Activated effector memory CD4-positive, alpha-beta T cell treated with Interleukin-2 at 50 U/mL for 16 hours (primary cell): ENCODE data around the gene RNF8.
"Not testable (repeated sequence)": the region's sequence is repeated elsewhere in the genome, so short reads cannot be mapped to it uniquely, and the experiment has no call there.

Experiments
- DNase-seq: peaks from one replicate; pipeline ENCODE4 v3.0.0-alpha.2; 2020

The RNF8 gene

GRCh38 chr6:37321516-37322415 lies 32.0 kb upstream of the RNF8 start:
- DNase-seq = no peak

DNA sequence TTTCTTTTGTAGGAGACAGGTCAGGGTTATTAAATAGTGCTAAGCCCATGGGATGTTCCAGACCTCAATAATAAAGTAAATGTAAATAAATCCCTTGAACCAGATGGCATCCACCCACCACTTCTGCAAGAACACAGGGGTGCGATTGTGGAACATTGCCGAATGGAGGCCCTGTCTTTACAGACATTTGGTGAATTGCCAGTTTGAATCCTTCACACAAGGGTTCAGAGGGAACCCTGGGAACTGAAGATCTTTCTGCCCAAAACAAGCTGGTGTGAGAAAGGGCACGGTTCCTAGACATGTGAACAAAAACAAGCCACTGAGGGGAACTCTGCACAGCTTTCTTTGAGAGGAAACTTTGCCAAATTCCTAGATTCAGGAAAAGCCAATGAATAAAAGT lies 30.2 kb upstream of the RNF8 start:
- no peak for DNase-seq

DNA sequence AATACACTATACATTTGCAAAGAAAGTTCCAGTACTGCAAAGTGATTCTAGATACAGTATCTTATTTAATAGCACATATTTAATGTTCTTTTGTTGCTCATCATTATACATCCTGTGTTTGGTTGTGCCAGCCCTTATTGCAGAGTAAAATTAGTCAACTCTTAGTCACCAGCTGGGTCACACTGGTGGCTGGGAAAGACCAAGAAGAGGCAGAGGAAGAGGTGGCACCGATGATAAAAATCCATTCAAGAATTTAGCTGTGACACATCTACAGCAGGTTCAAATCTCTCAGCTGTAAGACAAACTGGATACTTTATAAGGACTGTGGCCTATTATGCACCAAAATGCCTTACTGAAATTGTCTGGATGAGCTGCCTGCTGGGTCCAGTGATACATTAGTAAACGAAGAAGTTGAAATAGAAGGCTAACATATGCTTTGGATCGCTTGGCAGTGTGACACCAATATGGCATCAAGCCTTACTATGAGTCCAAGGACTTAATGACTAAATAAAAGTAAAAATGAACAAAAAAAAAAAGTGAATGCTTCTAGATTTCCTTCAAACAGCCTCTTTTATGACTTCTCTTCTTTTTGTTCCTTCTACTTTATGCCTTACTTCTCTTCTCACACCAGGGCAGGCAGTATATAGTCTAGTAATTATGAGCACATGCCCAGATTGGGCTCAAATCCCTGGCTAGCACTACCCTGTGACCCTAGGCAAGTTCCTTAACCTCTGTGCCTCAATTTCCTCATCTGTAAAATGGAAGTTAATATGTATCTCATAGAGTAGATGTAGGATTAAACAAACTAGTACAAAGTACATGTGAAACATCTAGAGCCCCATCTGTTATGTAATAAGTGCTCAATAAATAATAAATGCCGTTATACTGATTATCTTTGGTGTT lies 29.4 kb upstream of the RNF8 start:
- DNase-seq = no peak

GRCh38 chr6:37330345-37330744 lies 23.4 kb upstream of the RNF8 start:
- not testable (repeated sequence) for DNase-seq

DNA sequence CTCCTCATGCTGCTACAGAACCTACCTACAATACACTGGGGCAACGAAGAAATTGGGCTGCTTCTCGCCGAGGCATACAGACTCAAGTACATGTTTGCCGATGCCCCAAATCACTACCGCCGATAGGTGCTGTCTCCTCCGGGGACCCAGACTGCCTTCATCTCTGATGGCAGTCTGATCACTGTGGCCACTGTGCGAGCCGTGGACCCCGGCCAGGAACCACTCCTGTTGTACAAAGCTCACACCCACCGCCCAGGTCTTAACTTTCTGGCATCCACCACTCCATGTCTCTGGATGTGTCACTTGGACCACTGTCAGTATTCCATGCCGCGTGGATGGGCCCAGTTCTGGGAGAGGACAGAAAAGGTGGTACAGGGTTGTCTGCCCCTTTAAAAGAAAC lies 22.7 kb upstream of the RNF8 start:
- DNase-seq = no peak

GRCh38 chr6:37332894-37333293 lies 20.9 kb upstream of the RNF8 start:
- DNase-seq = no peak

DNA sequence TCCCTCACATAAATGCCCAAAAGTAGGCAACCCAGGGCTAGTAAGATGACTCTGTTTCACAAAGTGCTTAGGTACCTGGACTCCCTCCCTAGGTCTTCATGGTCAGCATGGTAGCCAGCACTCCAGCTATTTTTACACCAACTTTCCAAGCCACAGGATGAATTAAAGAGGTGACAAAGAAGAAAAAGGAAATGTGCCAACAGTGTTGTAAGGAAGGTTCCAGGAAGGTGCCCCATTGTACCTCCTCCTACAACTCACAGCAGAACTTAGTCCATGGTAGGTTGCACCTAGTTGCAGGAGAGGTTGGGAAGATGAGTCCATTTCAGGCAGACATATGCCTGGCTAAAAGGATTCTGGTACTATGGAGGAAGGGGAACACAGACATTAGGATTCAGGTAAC lies 19.7 kb upstream of the RNF8 start:
- no peak for DNase-seq

DNA sequence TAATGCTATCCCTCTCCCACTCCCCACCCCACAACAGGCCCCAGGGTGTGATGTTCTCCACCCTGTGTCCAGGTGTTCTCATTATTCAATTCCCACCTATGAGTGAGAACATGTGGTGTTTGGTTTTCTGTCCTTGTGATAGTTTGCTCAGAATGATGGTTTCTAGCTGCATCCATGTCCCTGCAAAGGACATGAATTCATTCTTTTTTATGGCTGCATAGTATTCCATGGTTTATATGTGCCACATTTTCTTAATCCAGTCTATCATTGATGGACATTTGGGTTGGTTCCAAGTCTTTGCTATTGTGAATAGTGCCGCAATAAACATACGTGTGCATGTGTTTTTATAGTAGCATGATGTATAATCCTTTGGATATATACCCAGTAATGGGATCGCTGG lies 15.5 kb upstream of the RNF8 start:
- DNase-seq = not testable (repeated sequence)

DNA sequence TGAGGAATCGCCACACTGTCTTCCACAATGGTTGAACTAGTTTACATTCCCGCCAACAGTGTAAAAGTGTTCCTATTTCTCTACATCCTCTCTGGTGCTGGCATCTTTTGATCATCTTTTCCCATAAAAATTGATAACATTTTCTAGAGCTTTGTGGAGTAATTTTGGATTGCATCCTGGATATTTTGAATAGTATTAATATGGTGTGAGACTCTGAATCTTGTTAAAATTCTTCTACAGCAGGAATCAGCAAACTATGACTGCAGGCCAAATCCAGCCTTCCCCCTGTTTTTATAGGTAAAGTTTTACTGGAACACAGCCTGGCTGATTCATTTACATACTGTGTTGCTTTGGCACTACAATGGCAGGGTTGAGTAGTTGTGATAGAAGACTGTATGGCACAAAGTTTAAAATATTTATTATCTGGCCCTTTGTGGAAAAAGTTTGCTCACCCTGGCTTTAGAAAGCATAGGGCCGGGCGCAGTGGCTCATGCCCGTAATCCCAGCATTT lies 15.0 kb upstream of the RNF8 start:
- no peak for DNase-seq

DNA sequence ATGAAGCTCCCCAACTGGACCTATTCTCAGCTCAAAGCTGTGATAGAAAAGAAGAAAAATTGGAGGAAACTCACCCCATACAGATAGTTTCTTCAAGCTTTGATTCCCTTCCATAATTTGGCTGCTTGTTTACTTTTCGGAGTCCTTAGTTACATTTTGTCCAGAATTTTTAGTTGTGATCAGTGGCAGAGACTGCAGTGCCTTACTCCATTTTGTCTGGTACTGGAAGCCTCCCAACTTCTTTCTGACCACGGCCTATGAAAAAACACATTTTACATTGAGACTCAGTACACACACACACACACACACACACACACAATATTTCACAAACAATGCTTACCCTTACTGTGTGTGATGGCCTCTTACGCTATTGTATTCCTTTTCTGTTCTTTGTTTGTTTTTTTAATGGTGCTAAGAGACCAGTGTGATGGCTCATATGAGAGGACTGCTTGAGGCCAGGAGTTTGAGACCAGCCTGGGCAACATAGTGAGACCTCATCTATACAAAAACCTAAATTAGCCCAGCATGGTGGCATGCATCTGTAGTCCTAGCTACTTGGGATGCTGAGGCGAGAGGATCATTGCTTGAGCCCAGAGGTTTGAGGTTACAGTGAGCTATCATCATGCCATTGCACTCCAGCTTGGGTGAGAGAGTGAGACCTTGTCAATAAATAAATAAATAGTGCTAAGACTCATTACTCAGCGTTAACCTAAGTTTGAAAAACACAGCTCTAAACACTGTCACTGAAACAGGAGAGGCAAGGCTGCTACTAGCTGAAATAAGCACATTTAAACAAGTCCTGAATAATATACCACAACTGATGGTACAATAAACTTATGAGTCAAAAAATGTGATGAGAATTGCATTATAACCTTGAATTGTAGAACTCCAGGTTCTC lies 13.8 kb upstream of the RNF8 start:
- no peak for DNase-seq

- DNase-seq = no peak
These were observed 13.2 kb upstream of the RNF8 start for GRCh38 chr6:37340639-37340943.

- no peak for DNase-seq
These were observed 10.5 kb upstream of the RNF8 start for GRCh38 chr6:37343248-37343647.

GRCh38 chr6:37344308-37344707 lies 9.5 kb upstream of the RNF8 start:
- DNase-seq = no peak

DNA sequence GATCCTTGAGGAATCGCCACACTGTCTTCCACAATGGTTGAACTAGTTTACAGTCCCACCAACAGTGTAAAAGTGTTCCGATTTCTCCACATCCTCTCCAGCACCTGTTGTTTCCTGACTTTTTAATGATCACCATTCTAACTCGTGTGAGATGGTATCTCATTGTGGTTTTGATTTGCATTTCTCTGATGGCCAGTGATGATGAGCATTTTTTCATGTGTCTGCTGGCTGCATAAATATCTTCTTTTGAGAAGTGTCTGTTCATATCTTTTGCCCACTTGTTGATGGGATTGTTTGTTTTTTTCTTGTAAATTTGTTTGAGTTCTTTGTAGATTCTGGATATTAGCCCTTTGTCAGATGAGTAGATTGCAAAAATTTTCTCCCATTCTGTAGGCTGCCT lies 8.0 kb upstream of the RNF8 start:
- not testable (repeated sequence) for DNase-seq

GRCh38 chr6:37347177-37347576 lies 6.6 kb upstream of the RNF8 start:
- DNase-seq = no peak

DNA sequence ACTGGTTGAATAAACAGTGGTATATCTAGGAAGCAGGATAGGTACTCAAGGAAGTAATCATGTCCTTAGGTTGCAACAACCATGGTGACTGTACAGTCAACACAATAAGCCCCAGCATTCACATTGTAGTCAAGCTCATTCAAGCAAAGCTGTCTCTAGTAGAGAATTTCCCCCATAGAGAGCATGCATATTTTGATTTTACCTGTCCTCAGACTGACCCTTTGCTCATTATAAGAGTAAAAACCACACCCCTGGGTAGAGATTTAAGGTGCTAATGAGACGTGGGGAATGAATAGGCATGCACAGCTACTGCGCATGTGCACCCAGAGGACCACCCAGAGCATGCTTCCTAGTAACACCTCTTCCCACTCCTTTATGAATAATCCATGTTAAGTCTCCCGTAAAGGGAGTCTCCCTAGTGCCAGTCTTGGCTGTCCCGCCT lies 6.1 kb upstream of the RNF8 start:
- no peak for DNase-seq

DNA sequence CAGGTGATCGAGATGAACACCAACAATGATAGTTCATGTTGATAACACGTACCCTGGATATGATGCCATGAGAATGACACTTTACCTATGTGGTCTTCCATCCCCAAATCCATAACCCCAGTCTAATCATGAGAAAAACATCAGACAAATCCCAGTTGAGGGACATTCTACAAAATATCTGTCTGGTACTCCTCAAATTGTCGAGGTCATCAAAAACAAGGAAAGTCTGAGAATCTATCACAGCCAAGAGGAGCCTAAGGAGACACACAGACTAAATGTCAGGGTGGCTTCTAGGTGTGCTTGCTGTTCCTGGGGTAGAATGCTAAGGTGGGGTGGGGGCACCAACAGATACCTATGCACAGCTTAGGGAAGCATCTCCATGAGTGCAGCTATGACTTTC lies 2.8 kb upstream of the RNF8 start:
- DNase-seq = no peak

DNA sequence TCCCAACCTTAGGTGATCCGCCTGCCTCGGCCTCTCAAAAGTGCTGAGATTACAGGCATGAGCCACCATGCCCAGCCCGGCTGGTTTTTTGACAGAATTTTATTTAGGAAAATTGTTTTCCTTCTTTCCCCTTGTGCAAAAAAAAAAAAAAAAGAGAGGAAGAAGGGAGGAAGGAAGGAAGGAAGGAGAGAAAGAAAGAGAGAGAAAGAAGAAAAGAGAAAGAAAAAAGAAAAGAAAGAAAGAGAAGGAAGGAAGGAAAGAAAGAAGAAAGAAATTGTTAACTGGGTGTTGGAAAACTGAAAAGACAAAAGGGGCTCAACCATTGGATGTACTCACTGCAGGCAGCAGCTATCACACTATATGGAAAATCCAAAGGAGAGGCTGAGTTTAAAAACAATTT lies 1.4 kb upstream of the RNF8 start:
- no peak for DNase-seq

- DNase-seq = no peak
These were observed 972 bp downstream of the RNF8 start for GRCh38 chr6:37354526-37355384.

- DNase-seq = no peak
These were observed 3.5 kb downstream of the RNF8 start for GRCh38 chr6:37357288-37357687.

GRCh38 chr6:37357860-37358259 lies 4.1 kb downstream of the RNF8 start:
- no peak for DNase-seq

GRCh38 chr6:37359039-37359438 lies 5.3 kb downstream of the RNF8 start:
- no peak for DNase-seq
